ENCODE results near the gene RBM23.

GRCh38 chr14:22918804-22919600, at the start of gene RBM23:
- no peak for TF ChIP-seq CTCF (IDR thresholded peaks at IDR 0.05)
- TF ChIP-seq EZH2phosphoT487 (IDR thresholded peaks at IDR 0.05): no peak
- no peak for TF ChIP-seq EZH2 (IDR thresholded peaks at IDR 0.05)
